HL-60 (cell line): ENCODE results near the gene PPEF2.

Experiments used
- DNase-seq, 2 experiments: peaks; one replicate each; pipeline ENCODE4 v3.0.0-alpha.2; 2010 to 2020; ENCODE audit warnings: low read depth in 1 of 2, low spot score in 1 of 2
- H3K27ac ChIP-seq: fragments of 250-450 bp; sonication (Bioruptor Pico); replicated peaks from 2 replicates; pipeline ENCODE4 v1.5.1; 2020; ENCODE audit warnings: mild to moderate bottlenecking, moderate library complexity
- H3K27me3 ChIP-seq: fragments of 250-450 bp; sonication (Bioruptor Pico); 2 replicates; pipeline ENCODE4 v1.5.1; 2021; ENCODE audit warnings: mild to moderate bottlenecking, moderate library complexity; ENCODE audit not compliant: insufficient read depth, poor library complexity, severe bottlenecking
- H3K4me3 ChIP-seq: replicated peaks from 2 replicates; pipeline ENCODE4 v1.5.1; 2011; ENCODE audit warnings: mild to moderate bottlenecking, control low read depth, low read length; ENCODE audit not compliant: insufficient read depth
- GABPA ChIP-seq: IDR thresholded peaks from 2 replicates; pipeline ENCODE4 v1.6.1; 2012; ENCODE audit warnings: low read depth
- POLR2AphosphoS5 ChIP-seq: IDR thresholded peaks from 2 replicates; pipeline ENCODE4 v1.6.1; 2012; ENCODE audit warnings: low read depth
- SPI1 ChIP-seq: IDR thresholded peaks from 2 replicates; pipeline ENCODE4 v1.6.1; 2012; ENCODE audit warnings: low read depth, mild to moderate bottlenecking, borderline replicate concordance
- long read RNA-seq: library from polyadenylated mRNA; unstranded; transcript quantifications from one replicate; pipeline ENCODE4 v2.0.0, GENCODE V29; 2020
- TF ChIP-seq, protein P1 (sequence below): IDR thresholded peaks from one replicate; pipeline ENCODE4 v1.5.1; 2011; ENCODE audit warnings: low read length, control low read depth, inconsistent platforms; ENCODE audit not compliant: insufficient read depth
- TF ChIP-seq, protein P2 (sequence below): IDR thresholded peaks from 2 replicates; pipeline ENCODE4 v1.6.1; 2012; ENCODE audit warnings: low read depth; ENCODE audit not compliant: insufficient replicate concordance

The PPEF2 gene, protein sequence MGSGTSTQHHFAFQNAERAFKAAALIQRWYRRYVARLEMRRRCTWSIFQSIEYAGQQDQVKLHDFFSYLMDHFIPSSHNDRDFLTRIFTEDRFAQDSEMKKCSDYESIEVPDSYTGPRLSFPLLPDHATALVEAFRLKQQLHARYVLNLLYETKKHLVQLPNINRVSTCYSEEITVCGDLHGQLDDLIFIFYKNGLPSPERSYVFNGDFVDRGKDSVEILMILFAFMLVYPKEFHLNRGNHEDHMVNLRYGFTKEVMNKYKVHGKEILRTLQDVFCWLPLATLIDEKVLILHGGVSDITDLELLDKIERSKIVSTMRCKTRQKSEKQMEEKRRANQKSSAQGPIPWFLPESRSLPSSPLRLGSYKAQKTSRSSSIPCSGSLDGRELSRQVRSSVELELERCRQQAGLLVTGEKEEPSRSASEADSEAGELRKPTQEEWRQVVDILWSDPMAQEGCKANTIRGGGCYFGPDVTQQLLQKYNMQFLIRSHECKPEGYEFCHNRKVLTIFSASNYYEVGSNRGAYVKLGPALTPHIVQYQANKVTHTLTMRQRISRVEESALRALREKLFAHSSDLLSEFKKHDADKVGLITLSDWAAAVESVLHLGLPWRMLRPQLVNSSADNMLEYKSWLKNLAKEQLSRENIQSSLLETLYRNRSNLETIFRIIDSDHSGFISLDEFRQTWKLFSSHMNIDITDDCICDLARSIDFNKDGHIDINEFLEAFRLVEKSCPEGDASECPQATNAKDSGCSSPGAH
- long read RNA-seq = 0 reads

DNA sequence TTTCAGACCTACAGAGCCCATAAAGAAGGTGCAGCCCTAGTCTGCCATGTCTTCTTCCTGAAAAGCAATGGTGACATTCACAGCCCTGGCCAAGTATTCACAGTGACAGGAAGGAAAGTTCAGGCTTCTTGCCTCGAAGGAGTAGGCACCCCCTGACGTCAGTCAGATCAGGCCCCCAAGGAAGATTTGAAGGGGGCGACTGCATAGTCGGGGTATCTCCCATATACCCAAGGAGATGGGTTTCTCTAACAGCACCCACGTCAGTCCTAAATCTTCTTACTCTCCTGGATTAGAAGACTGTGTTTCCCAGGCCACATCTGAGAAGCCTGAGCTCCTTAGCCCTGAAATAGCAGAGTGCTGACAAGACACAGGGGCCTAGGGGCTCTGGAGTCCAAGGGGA, at the start of gene PPEF2:
Gene PPEF2, minus strand, starts transcription at position 101 of the 400 bp plus-strand sequence. CDS start 6,127 bp downstream, outside the sequence.
- Histone ChIP-seq H3K27me3 (no peaks in the 10 kb centered on the region), H3K27ac (no peak within 1 kb of the TSS), H3K4me3 (no peak within 1 kb of the TSS)
- no peak for DNase-seq
- TF ChIP-seq, protein P1, sequence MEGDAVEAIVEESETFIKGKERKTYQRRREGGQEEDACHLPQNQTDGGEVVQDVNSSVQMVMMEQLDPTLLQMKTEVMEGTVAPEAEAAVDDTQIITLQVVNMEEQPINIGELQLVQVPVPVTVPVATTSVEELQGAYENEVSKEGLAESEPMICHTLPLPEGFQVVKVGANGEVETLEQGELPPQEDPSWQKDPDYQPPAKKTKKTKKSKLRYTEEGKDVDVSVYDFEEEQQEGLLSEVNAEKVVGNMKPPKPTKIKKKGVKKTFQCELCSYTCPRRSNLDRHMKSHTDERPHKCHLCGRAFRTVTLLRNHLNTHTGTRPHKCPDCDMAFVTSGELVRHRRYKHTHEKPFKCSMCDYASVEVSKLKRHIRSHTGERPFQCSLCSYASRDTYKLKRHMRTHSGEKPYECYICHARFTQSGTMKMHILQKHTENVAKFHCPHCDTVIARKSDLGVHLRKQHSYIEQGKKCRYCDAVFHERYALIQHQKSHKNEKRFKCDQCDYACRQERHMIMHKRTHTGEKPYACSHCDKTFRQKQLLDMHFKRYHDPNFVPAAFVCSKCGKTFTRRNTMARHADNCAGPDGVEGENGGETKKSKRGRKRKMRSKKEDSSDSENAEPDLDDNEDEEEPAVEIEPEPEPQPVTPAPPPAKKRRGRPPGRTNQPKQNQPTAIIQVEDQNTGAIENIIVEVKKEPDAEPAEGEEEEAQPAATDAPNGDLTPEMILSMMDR = no peak
- no peak for TF ChIP-seq SPI1
- TF ChIP-seq GABPA = no peak

DNA sequence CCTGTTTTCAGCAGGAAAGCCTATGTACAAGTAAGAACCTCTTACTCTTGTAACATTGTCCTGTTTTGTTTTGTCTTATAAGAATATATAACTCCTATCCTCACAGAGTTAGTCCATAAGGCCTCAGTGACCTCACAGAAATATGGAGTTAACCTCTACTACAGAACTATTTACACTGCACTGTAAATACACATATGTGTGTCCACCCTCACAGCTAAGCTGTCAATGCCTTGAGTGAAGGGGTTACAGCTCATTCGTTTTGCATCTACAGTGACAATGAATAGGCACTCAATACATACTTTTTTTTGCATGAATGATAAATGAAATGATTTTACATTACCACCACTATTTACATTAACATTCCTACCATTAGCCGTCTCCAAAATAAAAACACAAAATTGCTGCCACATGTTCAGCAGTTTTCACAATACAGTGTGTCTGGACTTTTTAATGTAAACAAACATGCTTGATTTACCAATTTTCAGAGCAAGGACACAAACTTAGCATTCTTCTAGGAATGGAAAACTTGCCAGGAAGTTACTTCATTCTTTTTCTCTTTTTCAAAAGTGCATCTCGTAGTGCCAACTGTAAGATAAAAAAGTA, 48.1 kb upstream of the PPEF2 start:
- no peak overlapping the region for H3K4me3 ChIP-seq
- no peaks in the 10 kb centered on the region for H3K27me3 ChIP-seq
- no peak for DNase-seq
- no peak overlapping the region for H3K27ac ChIP-seq
- TF ChIP-seq, protein P2, sequence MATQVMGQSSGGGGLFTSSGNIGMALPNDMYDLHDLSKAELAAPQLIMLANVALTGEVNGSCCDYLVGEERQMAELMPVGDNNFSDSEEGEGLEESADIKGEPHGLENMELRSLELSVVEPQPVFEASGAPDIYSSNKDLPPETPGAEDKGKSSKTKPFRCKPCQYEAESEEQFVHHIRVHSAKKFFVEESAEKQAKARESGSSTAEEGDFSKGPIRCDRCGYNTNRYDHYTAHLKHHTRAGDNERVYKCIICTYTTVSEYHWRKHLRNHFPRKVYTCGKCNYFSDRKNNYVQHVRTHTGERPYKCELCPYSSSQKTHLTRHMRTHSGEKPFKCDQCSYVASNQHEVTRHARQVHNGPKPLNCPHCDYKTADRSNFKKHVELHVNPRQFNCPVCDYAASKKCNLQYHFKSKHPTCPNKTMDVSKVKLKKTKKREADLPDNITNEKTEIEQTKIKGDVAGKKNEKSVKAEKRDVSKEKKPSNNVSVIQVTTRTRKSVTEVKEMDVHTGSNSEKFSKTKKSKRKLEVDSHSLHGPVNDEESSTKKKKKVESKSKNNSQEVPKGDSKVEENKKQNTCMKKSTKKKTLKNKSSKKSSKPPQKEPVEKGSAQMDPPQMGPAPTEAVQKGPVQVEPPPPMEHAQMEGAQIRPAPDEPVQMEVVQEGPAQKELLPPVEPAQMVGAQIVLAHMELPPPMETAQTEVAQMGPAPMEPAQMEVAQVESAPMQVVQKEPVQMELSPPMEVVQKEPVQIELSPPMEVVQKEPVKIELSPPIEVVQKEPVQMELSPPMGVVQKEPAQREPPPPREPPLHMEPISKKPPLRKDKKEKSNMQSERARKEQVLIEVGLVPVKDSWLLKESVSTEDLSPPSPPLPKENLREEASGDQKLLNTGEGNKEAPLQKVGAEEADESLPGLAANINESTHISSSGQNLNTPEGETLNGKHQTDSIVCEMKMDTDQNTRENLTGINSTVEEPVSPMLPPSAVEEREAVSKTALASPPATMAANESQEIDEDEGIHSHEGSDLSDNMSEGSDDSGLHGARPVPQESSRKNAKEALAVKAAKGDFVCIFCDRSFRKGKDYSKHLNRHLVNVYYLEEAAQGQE = no peak
- TF ChIP-seq SPI1 = no peak
- TF ChIP-seq, protein P1 = no peak

DNA sequence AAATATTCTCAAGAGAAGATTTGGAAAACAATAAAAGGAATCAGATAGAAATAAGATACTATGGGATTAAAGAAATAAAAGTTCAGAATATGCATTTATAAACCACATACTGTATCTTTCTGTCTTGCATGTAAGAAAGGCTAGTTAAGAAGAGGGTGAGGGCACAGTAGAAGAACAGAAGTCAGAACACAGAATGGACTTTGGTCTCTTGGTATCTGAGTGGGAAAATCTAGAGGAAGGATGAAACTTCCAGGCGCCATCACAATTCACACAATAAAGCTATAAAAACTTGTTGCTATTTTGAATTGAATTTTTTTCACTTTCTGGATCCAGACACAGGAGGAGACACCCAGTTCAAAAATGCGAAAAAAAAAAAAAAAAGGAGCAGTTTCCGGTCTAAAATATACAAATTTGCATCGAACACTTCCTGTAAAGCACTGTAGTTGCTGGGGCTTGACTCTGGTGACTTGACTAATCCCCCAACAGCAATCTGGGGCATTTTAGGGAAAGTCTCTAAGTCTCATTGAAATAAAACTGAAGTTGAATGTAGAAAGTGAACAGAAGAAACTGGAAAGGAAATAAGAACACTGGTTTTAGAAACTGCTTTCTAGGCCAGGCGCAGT, 46.7 kb upstream of the PPEF2 start:
- no peak for DNase-seq
- H3K27me3 ChIP-seq = no peaks in the 10 kb centered on the region
- H3K4me3 ChIP-seq = no peak overlapping the region
- no peak overlapping the region for H3K27ac ChIP-seq
- TF ChIP-seq, protein P2 = no peak
- TF ChIP-seq, protein P1 = no peak
- TF ChIP-seq SPI1 = no peak
- TF ChIP-seq POLR2AphosphoS5 = no peak
- no peak for TF ChIP-seq GABPA
